Uterus (tissue), 2 donors: Measurements from ENCODE around the gene PLAAT1.

Source experiments
- CTCF ChIP-seq, 4 experiments: fragments of 200-600 bp in 2 of 4; fragments of 450-650 bp in 2 of 4; sonication (generic) in 2 of 4; IDR thresholded peaks; one replicate each; pipeline ENCODE4 v1.5.1; 2016 to 2019; ENCODE audit warnings: antibody characterized with exemption in 4 of 4, mild to moderate bottlenecking in 2 of 4, moderate library complexity in 1 of 4
- POLR2A ChIP-seq, 2 donors: fragments of 450-650 bp; IDR thresholded peaks; one replicate each; pipeline ENCODE4 v1.6.1; 2016; ENCODE audit warnings: antibody characterized with exemption in 2 of 2, mild to moderate bottlenecking in 1 of 2, moderate library complexity in 1 of 2

DNA sequence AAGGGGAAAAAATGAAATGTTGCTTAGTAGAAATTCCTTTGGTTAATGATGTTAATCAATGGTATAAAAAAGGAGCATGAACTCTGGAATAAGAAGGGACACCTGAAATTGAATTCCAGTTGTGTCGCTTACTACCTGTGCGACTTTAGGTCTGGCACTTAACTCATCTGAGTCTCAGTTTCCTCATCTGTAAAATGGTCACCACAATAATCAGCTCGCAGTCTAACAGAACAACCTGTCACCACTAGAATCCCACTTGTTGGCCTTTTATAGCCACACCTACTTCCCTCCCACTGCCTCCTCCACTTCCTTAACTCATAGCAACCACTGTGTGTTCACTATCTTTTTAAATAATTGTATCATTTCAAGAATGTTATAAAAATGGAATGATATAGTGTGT is 2.5 kb downstream of the PLAAT1 start:
- TF ChIP-seq POLR2A (IDR thresholded peaks at IDR 0.05) (no peak), CTCF (IDR thresholded peaks at IDR 0.05) (no peak)
